HEK293T (cell line): ENCODE results near the gene LIG3.

ENCODE experiments used
- BHLHE40 ChIP-seq: fragments of 450-650 bp; IDR thresholded peaks from 2 replicates; pipeline ENCODE4 v1.6.1; 2016; ENCODE audit warnings: mild to moderate bottlenecking, moderate library complexity, borderline replicate concordance
- CTBP1 ChIP-seq: fragments of 450-650 bp; IDR thresholded peaks from 2 replicates; pipeline ENCODE4 v1.6.1; 2016; ENCODE audit warnings: borderline replicate concordance
- ELF4 ChIP-seq: fragments of 450-650 bp; IDR thresholded peaks from 2 replicates; pipeline ENCODE4 v1.6.1; 2017; ENCODE audit warnings: antibody characterized with exemption
- FOXA1 ChIP-seq: fragments of 450-650 bp; IDR thresholded peaks from 2 replicates; pipeline ENCODE4 v1.6.1; 2016; ENCODE audit warnings: mild to moderate bottlenecking
- FOXK2 ChIP-seq: fragments of 450-650 bp; IDR thresholded peaks from 2 replicates; pipeline ENCODE4 v1.6.1; 2016; ENCODE audit warnings: mild to moderate bottlenecking
- LEF1 ChIP-seq: fragments of 450-650 bp; IDR thresholded peaks from 2 replicates; pipeline ENCODE4 v1.6.1; 2017; ENCODE audit warnings: mild to moderate bottlenecking, borderline replicate concordance
- NFRKB ChIP-seq: fragments of 450-650 bp; IDR thresholded peaks from 2 replicates; pipeline ENCODE4 v1.6.1; 2016; ENCODE audit warnings: mild to moderate bottlenecking, moderate library complexity
- SP1 ChIP-seq: fragments of 450-650 bp; IDR thresholded peaks from 2 replicates; pipeline ENCODE4 v1.6.1; 2017
- SUZ12 ChIP-seq: fragments of 450-650 bp; IDR thresholded peaks from 2 replicates; pipeline ENCODE4 v1.6.1; 2016; ENCODE audit warnings: mild to moderate bottlenecking
- TARDBP ChIP-seq: fragments of 450-650 bp; IDR thresholded peaks from 2 replicates; pipeline ENCODE4 v1.6.1; 2016
- ZNF384 ChIP-seq: fragments of 450-650 bp; IDR thresholded peaks from 2 replicates; pipeline ENCODE4 v1.6.1; 2016

DNA sequence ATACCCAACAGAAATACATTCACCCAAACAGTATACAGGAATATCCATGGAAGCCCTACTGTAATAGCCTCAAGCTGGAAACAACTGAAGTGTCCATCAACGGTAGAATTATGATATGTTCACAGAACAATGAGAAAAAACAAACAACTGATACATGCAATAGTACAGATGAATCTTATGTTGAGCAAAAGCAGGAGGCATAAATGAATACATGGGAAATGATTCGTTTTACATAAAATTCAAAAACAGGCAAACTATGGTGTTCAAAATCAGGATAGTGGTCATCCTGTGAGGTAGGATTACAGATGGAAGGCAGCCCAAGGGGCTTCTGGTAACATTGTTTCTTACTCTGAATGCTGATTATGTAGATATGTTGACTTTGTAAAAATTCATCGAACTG, 58.1 kb downstream of the LIG3 start:
- TF ChIP-seq BHLHE40 = no peak
- no peak for TF ChIP-seq SUZ12
- no peak for TF ChIP-seq FOXA1
- TF ChIP-seq ZNF384 = no peak
- TF ChIP-seq SP1 = no peak
- TF ChIP-seq NFRKB = no peak
- TF ChIP-seq TARDBP = no peak
- TF ChIP-seq FOXK2 = no peak
- no peak for TF ChIP-seq ELF4
- no peak for TF ChIP-seq LEF1
- TF ChIP-seq CTBP1 = no peak
